Measurements from ENCODE around the gene GEMIN7.
"Not testable (repeated sequence)": the region's sequence is repeated elsewhere in the genome, so short reads cannot be mapped to it uniquely, and the experiment has no call there.

DNA sequence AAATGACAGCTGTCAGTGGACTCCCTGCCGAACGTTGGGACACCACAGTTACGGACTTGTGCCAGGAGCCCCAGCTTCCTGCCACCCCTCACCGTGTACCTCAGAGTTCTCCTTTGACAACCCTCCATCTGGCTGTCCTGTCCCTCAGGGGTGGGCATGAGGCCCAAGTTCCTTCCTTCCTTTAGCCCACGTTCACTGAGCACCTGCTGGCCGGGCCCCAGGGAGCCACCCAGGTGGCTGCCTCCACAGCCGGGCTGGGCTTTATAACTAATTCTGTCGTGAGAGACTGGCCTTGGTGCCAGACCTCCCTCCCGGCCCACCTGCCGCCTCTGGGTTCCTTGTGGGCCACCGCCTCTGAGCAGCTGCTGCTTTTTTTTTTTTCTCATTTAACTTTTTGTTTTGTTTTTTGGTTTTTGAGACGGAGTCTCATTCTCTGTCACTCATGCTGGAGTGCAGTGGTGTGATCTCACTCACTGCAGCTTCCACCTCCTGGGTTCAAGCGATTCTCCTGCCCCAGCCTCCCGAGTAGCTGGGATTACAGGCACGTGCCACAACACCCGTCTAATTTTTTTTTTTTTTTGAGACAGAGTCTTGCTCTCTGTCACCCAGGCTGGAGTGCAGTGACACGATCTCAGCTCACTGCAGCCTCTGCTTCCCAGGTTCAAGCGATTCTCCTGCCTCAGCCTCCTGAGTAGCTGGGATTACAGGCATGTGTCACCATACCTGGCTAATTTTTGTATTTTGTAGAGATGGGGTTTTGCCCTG lies 39.7 kb downstream of the GEMIN7 start:
- TF ChIP-seq, protein P1, sequence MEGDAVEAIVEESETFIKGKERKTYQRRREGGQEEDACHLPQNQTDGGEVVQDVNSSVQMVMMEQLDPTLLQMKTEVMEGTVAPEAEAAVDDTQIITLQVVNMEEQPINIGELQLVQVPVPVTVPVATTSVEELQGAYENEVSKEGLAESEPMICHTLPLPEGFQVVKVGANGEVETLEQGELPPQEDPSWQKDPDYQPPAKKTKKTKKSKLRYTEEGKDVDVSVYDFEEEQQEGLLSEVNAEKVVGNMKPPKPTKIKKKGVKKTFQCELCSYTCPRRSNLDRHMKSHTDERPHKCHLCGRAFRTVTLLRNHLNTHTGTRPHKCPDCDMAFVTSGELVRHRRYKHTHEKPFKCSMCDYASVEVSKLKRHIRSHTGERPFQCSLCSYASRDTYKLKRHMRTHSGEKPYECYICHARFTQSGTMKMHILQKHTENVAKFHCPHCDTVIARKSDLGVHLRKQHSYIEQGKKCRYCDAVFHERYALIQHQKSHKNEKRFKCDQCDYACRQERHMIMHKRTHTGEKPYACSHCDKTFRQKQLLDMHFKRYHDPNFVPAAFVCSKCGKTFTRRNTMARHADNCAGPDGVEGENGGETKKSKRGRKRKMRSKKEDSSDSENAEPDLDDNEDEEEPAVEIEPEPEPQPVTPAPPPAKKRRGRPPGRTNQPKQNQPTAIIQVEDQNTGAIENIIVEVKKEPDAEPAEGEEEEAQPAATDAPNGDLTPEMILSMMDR (IDR thresholded peaks at IDR 0.05) = not testable (repeated sequence)
- TF ChIP-seq POLR2A (IDR thresholded peaks at IDR 0.05) = not testable (repeated sequence)
